Loucy (cell line): Measurements from ENCODE around the gene ANO2.

Experiments used
- CTCF ChIP-seq: fragments of 200-600 bp; sonication (generic); conservative IDR thresholded peaks from 2 replicates; pipeline ENCODE4 v1.5.1; 2014; ENCODE audit warnings: mild to moderate bottlenecking, antibody characterized with exemption, low read length
- EZH2phosphoT487 ChIP-seq: fragments of 200-600 bp; IDR thresholded peaks from 2 replicates; pipeline ENCODE4 v1.6.1; 2018; ENCODE audit warnings: antibody characterized with exemption, mild to moderate bottlenecking, moderate library complexity, borderline replicate concordance

- TF ChIP-seq CTCF (no peak), EZH2phosphoT487 (no peak)
Observed at GRCh38 chr12:5522432-5523335, 422.4 kb downstream of the ANO2 start.
